ENCODE data around the gene MS4A14. TPM values are rescaled to one million over a fixed set of nuclear protein-coding genes. Genes with fewer than 3 reads are reported as not detected.
"Not testable (repeated sequence)": the region's sequence is repeated elsewhere in the genome, so short reads cannot be mapped to it uniquely, and the experiment has no call there.

MS4A14 gene
- total RNA-seq, 4 donors from 2014 or later = 0.39 to 8.7 (median 4.1) TPM

- Histone ChIP-seq H3K36me3 (no peaks in the 10 kb centered on the region), H3K27ac (no peak overlapping the region), H3K9me3 (no peaks in the 10 kb centered on the region), H3K27me3 (no peaks in the 10 kb centered on the region), H3K4me1 (no peaks in the 10 kb centered on the region), H3K4me3 (no peak overlapping the region)
- 79 to 88% methylated on average over 2 of the region's 2 CpGs for WGBS, 2 donors
- TF ChIP-seq CTCF (IDR thresholded peaks at IDR 0.05) (no peak), POLR2A (IDR thresholded peaks at IDR 0.05) (no peak), EP300 (IDR thresholded peaks at IDR 0.05) (no peak)
- DNase-seq (ENCODE audit: low spot score in 2 of 2) = no peak
Observed at GRCh38 chr11:60431251-60431650, 35.0 kb downstream of the MS4A14 start.

GRCh38 chr11:60433401-60433800 lies 37.1 kb downstream of the MS4A14 start:
- Histone ChIP-seq H3K27me3 (no peaks in the 10 kb centered on the region), H3K4me3 (no peak overlapping the region), H3K4me1 (no peaks in the 10 kb centered on the region), H3K36me3 (no peaks in the 10 kb centered on the region), H3K27ac (no peak overlapping the region), H3K9me3 (no peaks in the 10 kb centered on the region)
- DNase-seq (ENCODE audit: low spot score in 2 of 2) = no peak
- TF ChIP-seq CTCF (IDR thresholded peaks at IDR 0.05) (no peak), EP300 (IDR thresholded peaks at IDR 0.05) (no peak), POLR2A (IDR thresholded peaks at IDR 0.05) (no peak)
- WGBS, 2 donors = 55 to 58% methylated on average over 4 of the region's 4 CpGs

- no peaks in the 10 kb centered on the region for H3K4me1 ChIP-seq
- TF ChIP-seq EP300 (IDR thresholded peaks at IDR 0.05) (no peak), POLR2A (IDR thresholded peaks at IDR 0.05) (no peak), CTCF (IDR thresholded peaks at IDR 0.05) (no peak)
Observed at GRCh38 chr11:60447070-60447469, 50.8 kb downstream of the MS4A14 start.

GRCh38 chr11:60447846-60448245 lies 51.6 kb downstream of the MS4A14 start:
- TF ChIP-seq EP300 (IDR thresholded peaks at IDR 0.05) (no peak), POLR2A (IDR thresholded peaks at IDR 0.05) (no peak), CTCF (IDR thresholded peaks at IDR 0.05) (no peak)
- Histone ChIP-seq H3K36me3 (no peaks in the 10 kb centered on the region), H3K4me3 (no peak overlapping the region), H3K4me1 (no peaks in the 10 kb centered on the region), H3K27ac (no peak overlapping the region), H3K9me3 (no peaks in the 10 kb centered on the region), H3K27me3 (no peaks in the 10 kb centered on the region)
- no peak for DNase-seq (ENCODE audit: low spot score in 2 of 2)

More at GRCh38 chr11:60447070-60447469, 50.8 kb downstream of the MS4A14 start:
- H3K36me3 ChIP-seq = no peaks in the 10 kb centered on the region
- no peak overlapping the region for H3K27ac ChIP-seq
- H3K4me3 ChIP-seq = no peak overlapping the region
- no peaks in the 10 kb centered on the region for H3K27me3 ChIP-seq
- DNase-seq (ENCODE audit: low spot score in 2 of 2) = no peak
- H3K9me3 ChIP-seq = no peaks in the 10 kb centered on the region

- not testable (repeated sequence) for H3K9me3 ChIP-seq; DNase-seq (ENCODE audit: low spot score in 2 of 2); H3K27ac ChIP-seq; H3K4me1 ChIP-seq; H3K27me3 ChIP-seq; H3K4me3 ChIP-seq; H3K36me3 ChIP-seq
- 94 to 97% methylated on average over 6 to 21 of the region's 32 CpGs for WGBS, 2 donors
Observed at GRCh38 chr11:60451185-60451584, 54.9 kb downstream of the MS4A14 start.

GRCh38 chr11:60454212-60454611 lies 58.0 kb downstream of the MS4A14 start:
- Histone ChIP-seq H3K9me3 (no peaks in the 10 kb centered on the region), H3K27ac (no peak overlapping the region), H3K4me3 (no peak overlapping the region), H3K27me3 (no peaks in the 10 kb centered on the region), H3K36me3 (no peaks in the 10 kb centered on the region), H3K4me1 (no peaks in the 10 kb centered on the region)
- DNase-seq (ENCODE audit: low spot score in 2 of 2) = no peak
- TF ChIP-seq CTCF (IDR thresholded peaks at IDR 0.05) (no peak), POLR2A (IDR thresholded peaks at IDR 0.05) (no peak)

Measured in tibial nerve (tissue), 4 donors.